Putamen (tissue), 1 donor: ENCODE data around the gene APBA2.

ENCODE experiments used
- DNase-seq: peaks from one replicate; pipeline ENCODE4 v3.0.0-alpha.2; 2016; ENCODE audit warnings: low spot score

Gene APBA2

GRCh38 chr15:29102911-29103823, 217.4 kb downstream of the APBA2 start:
- no peak for DNase-seq

- DNase-seq, result peak; percentile 70
Measured at GRCh38 chr15:29103824-29104565, 218.2 kb downstream of the APBA2 start.

- no peak for DNase-seq
Measured at GRCh38 chr15:29104566-29104880, 218.7 kb downstream of the APBA2 start.

GRCh38 chr15:29105151-29105854, 219.5 kb downstream of the APBA2 start:
- no peak for DNase-seq

- DNase-seq, result no peak
Measured at GRCh38 chr15:29106116-29106515, 220.3 kb downstream of the APBA2 start.

- no peak for DNase-seq
Measured at GRCh38 chr15:29106551-29107290, 220.9 kb downstream of the APBA2 start.

- DNase-seq, result no peak
Measured at GRCh38 chr15:29107291-29107890, 221.6 kb downstream of the APBA2 start.

GRCh38 chr15:29107971-29108645, 222.3 kb downstream of the APBA2 start:
- DNase-seq, result no peak

GRCh38 chr15:29109762-29110161, 224.0 kb downstream of the APBA2 start:
- no peak for DNase-seq

- DNase-seq, result no peak
Measured at GRCh38 chr15:29110176-29110575, 224.4 kb downstream of the APBA2 start.

GRCh38 chr15:29110733-29111132, 225.0 kb downstream of the APBA2 start:
- no peak for DNase-seq

- no peak for DNase-seq
Measured at GRCh38 chr15:29111705-29112281, 226.0 kb downstream of the APBA2 start.

- no peak for DNase-seq
Measured at GRCh38 chr15:29113336-29114220, 227.8 kb downstream of the APBA2 start.

GRCh38 chr15:29114221-29115092, 228.7 kb downstream of the APBA2 start:
- DNase-seq, result no peak

GRCh38 chr15:29115093-29115991, 229.6 kb downstream of the APBA2 start:
- no peak for DNase-seq

- DNase-seq, result no peak
Measured at GRCh38 chr15:29116970-29117700, 231.4 kb downstream of the APBA2 start.

GRCh38 chr15:29117778-29118177, 232.0 kb downstream of the APBA2 start:
- no peak for DNase-seq
